ENCODE measurements around the gene ASCC2. TPM values are rescaled to one million over a fixed set of nuclear protein-coding genes. Genes with fewer than 3 reads are reported as not detected.

The ASCC2 gene
- total and polyA plus RNA-seq, 2 experiments from 2014 or later = 30.5 to 31.3 TPM

DNA sequence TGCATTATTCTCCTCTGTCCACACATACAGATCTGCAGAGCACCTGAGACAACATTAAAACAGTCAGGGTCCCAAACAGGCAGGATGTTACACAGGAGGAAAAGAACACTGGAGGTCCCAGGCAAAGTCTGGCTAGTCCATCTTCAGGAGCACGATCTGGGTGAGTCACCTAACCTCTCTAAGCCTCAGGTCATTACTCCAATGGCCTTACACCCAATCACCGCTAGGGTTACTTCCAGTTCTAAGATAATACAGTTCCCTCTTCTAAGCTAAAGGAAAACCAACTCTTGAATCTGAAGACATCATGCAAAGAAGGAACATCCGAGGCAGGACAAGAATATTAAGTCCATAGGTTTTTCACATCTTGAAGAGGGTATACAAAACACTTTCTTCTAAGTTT lies 24.5 kb downstream of the ASCC2 start:
- no peak overlapping the region for H3K27ac Mint-ChIP-seq
- H3K4me1 Mint-ChIP-seq = no peaks in the 10 kb centered on the region; the same call in 1 of the 3 replicates
- H3K4me3 Mint-ChIP-seq = no peak overlapping the region
- Histone ChIP-seq H2AFZ (no peak overlapping the region), H3K27me3 (ENCODE audit: insufficient read depth) (no peaks in the 10 kb centered on the region), H3K27ac (ENCODE audit: low read depth) (no peak overlapping the region), H3K79me2 (replicated peaks; ENCODE audit: insufficient read depth) (no peaks in the 10 kb centered on the region), H3K4me1 (ENCODE audit: insufficient read depth) (no peaks in the 10 kb centered on the region), H3F3A (replicated peaks; ENCODE audit: low read depth) (no peaks in the 10 kb centered on the region), H4K20me1 (replicated peaks; ENCODE audit: insufficient read depth) (no peaks in the 10 kb centered on the region), H3K36me3 (ENCODE audit: insufficient read depth) (peaks cover 11% of the 10 kb centered on the region), H3K4me2 (no peak overlapping the region), H3K9me2 (ENCODE audit: insufficient read depth) (no peaks in the 10 kb centered on the region), H3K4me3 (no peak overlapping the region)
- TF ChIP-seq CTCF (conservative IDR thresholded peaks at IDR 0.05; ENCODE audit: low read depth in 2 of 2) (peak; percentile 19 to 42; a peak in 3 of 4 replicates), EZH2 (IDR thresholded peaks at IDR 0.05; ENCODE audit: low read depth, unreplicated experiment) (no peak), POLR2AphosphoS5 (IDR thresholded peaks at IDR 0.05; ENCODE audit: low read depth) (no peak), ZNF331 (CRISPR knock-in tag; IDR thresholded peaks at IDR 0.05; ENCODE audit: low read depth) (no peak), ETS1 (IDR thresholded peaks at IDR 0.05) (no peak)
- TF ChIP-seq, protein P1, sequence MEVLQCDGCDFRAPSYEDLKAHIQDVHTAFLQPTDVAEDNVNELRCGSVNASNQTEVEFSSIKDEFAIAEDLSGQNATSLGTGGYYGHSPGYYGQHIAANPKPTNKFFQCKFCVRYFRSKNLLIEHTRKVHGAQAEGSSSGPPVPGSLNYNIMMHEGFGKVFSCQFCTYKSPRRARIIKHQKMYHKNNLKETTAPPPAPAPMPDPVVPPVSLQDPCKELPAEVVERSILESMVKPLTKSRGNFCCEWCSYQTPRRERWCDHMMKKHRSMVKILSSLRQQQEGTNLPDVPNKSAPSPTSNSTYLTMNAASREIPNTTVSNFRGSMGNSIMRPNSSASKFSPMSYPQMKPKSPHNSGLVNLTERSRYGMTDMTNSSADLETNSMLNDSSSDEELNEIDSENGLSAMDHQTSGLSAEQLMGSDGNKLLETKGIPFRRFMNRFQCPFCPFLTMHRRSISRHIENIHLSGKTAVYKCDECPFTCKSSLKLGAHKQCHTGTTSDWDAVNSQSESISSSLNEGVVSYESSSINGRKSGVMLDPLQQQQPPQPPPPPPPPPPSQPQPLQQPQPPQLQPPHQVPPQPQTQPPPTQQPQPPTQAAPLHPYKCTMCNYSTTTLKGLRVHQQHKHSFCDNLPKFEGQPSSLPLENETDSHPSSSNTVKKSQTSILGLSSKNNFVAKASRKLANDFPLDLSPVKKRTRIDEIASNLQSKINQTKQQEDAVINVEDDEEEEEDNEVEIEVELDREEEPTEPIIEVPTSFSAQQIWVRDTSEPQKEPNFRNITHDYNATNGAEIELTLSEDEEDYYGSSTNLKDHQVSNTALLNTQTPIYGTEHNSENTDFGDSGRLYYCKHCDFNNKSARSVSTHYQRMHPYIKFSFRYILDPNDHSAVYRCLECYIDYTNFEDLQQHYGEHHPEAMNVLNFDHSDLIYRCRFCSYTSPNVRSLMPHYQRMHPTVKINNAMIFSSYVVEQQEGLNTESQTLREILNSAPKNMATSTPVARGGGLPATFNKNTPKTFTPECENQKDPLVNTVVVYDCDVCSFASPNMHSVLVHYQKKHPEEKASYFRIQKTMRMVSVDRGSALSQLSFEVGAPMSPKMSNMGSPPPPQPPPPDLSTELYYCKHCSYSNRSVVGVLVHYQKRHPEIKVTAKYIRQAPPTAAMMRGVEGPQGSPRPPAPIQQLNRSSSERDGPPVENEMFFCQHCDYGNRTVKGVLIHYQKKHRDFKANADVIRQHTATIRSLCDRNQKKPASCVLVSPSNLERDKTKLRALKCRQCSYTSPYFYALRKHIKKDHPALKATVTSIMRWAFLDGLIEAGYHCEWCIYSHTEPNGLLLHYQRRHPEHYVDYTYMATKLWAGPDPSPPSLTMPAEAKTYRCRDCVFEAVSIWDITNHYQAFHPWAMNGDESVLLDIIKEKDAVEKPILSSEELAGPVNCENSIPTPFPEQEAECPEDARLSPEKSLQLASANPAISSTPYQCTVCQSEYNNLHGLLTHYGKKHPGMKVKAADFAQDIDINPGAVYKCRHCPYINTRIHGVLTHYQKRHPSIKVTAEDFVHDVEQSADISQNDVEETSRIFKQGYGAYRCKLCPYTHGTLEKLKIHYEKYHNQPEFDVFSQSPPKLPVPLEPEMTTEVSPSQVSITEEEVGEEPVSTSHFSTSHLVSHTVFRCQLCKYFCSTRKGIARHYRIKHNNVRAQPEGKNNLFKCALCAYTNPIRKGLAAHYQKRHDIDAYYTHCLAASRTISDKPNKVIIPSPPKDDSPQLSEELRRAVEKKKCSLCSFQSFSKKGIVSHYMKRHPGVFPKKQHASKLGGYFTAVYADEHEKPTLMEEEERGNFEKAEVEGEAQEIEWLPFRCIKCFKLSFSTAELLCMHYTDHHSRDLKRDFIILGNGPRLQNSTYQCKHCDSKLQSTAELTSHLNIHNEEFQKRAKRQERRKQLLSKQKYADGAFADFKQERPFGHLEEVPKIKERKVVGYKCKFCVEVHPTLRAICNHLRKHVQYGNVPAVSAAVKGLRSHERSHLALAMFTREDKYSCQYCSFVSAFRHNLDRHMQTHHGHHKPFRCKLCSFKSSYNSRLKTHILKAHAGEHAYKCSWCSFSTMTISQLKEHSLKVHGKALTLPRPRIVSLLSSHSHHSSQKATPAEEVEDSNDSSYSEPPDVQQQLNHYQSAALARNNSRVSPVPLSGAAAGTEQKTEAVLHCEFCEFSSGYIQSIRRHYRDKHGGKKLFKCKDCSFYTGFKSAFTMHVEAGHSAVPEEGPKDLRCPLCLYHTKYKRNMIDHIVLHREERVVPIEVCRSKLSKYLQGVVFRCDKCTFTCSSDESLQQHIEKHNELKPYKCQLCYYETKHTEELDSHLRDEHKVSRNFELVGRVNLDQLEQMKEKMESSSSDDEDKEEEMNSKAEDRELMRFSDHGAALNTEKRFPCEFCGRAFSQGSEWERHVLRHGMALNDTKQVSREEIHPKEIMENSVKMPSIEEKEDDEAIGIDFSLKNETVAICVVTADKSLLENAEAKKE (CRISPR knock-in tag; IDR thresholded peaks at IDR 0.05) = no peak
- TF ChIP-seq, protein P2, sequence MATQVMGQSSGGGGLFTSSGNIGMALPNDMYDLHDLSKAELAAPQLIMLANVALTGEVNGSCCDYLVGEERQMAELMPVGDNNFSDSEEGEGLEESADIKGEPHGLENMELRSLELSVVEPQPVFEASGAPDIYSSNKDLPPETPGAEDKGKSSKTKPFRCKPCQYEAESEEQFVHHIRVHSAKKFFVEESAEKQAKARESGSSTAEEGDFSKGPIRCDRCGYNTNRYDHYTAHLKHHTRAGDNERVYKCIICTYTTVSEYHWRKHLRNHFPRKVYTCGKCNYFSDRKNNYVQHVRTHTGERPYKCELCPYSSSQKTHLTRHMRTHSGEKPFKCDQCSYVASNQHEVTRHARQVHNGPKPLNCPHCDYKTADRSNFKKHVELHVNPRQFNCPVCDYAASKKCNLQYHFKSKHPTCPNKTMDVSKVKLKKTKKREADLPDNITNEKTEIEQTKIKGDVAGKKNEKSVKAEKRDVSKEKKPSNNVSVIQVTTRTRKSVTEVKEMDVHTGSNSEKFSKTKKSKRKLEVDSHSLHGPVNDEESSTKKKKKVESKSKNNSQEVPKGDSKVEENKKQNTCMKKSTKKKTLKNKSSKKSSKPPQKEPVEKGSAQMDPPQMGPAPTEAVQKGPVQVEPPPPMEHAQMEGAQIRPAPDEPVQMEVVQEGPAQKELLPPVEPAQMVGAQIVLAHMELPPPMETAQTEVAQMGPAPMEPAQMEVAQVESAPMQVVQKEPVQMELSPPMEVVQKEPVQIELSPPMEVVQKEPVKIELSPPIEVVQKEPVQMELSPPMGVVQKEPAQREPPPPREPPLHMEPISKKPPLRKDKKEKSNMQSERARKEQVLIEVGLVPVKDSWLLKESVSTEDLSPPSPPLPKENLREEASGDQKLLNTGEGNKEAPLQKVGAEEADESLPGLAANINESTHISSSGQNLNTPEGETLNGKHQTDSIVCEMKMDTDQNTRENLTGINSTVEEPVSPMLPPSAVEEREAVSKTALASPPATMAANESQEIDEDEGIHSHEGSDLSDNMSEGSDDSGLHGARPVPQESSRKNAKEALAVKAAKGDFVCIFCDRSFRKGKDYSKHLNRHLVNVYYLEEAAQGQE (IDR thresholded peaks at IDR 0.05; ENCODE audit: unreplicated experiment) = no peak
- peaks cover 1% of the 10 kb centered on the region for H3K27me3 Mint-ChIP-seq (ENCODE audit: insufficient read depth, low read depth, poor library complexity)
- H3K9me3 Mint-ChIP-seq = no peaks in the 10 kb centered on the region
- DNase-seq (ENCODE audit: low spot score) (peak; percentile 39), ATAC-seq (peak; percentile 79)
- peaks cover 42% of the 10 kb centered on the region for H3K36me3 Mint-ChIP-seq (ENCODE audit: low read depth)
